Ishikawa (cell line): ENCODE data around the gene FAM168A.

Experiments
- CEBPB ChIP-seq: IDR thresholded peaks from 2 replicates; pipeline ENCODE4 v1.6.1; 2012
- CREB1 ChIP-seq: IDR thresholded peaks from 2 replicates; pipeline ENCODE4 v1.6.1; 2012; ENCODE audit warnings: low read depth
- EGR1 ChIP-seq: IDR thresholded peaks from 2 replicates; pipeline ENCODE4 v1.6.1; 2012
- EP300 ChIP-seq: IDR thresholded peaks from 2 replicates; pipeline ENCODE4 v1.6.1; 2012; ENCODE audit warnings: borderline replicate concordance
- MAX ChIP-seq: IDR thresholded peaks from 2 replicates; pipeline ENCODE4 v1.6.1; 2012
- NFIC ChIP-seq: IDR thresholded peaks from 2 replicates; pipeline ENCODE4 v1.6.1; 2012
- RAD21 ChIP-seq: IDR thresholded peaks from 2 replicates; pipeline ENCODE4 v1.6.1; 2012; ENCODE audit warnings: low read depth
- TAF1 ChIP-seq: IDR thresholded peaks from 2 replicates; pipeline ENCODE4 v1.6.1; 2012; ENCODE audit warnings: low read depth, mild to moderate bottlenecking
- TCF12 ChIP-seq: IDR thresholded peaks from 2 replicates; pipeline ENCODE4 v1.6.1; 2012; ENCODE audit warnings: low read depth
- TEAD4 ChIP-seq: IDR thresholded peaks from 2 replicates; pipeline ENCODE4 v1.6.1; 2012
- YY1 ChIP-seq: IDR thresholded peaks from 2 replicates; pipeline ENCODE4 v1.6.1; 2012; ENCODE audit warnings: low read depth
- ZBTB7A ChIP-seq: IDR thresholded peaks from 2 replicates; pipeline ENCODE4 v1.6.1; 2012; ENCODE audit warnings: low read depth
- TF ChIP-seq, protein P1 (sequence below): IDR thresholded peaks from 2 replicates; pipeline ENCODE4 v1.6.1; 2012; ENCODE audit warnings: low read depth, mild to moderate bottlenecking
- TF ChIP-seq, protein P2 (sequence below): IDR thresholded peaks from 2 replicates; pipeline ENCODE4 v1.6.1; 2012

DNA sequence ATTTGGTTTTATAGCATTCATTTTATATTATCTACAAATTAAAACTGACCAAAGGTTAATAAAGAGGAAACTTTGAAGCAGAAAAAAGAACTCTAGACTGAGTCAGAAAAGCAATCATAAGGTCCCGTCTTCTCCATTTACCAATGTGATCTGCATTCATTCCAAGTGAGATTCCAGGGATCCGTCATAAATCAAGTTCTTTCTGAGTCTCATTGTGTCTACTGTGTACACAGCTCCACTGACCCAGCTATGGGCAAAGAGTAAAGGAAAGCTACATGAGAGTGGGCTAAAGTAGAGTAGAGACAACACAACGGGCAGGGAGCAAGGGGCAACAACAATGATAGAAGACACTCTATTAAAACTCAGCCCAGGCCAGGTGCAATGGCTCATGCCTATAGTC lies 15.3 kb downstream of the FAM168A start:
- TF ChIP-seq YY1 (no peak), EP300 (no peak), EGR1 (no peak), TAF1 (no peak), NFIC (no peak), MAX (no peak), TCF12 (no peak), RAD21 (no peak), CREB1 (no peak), CEBPB (no peak), TEAD4 (no peak), ZBTB7A (no peak)
- TF ChIP-seq, protein P1, sequence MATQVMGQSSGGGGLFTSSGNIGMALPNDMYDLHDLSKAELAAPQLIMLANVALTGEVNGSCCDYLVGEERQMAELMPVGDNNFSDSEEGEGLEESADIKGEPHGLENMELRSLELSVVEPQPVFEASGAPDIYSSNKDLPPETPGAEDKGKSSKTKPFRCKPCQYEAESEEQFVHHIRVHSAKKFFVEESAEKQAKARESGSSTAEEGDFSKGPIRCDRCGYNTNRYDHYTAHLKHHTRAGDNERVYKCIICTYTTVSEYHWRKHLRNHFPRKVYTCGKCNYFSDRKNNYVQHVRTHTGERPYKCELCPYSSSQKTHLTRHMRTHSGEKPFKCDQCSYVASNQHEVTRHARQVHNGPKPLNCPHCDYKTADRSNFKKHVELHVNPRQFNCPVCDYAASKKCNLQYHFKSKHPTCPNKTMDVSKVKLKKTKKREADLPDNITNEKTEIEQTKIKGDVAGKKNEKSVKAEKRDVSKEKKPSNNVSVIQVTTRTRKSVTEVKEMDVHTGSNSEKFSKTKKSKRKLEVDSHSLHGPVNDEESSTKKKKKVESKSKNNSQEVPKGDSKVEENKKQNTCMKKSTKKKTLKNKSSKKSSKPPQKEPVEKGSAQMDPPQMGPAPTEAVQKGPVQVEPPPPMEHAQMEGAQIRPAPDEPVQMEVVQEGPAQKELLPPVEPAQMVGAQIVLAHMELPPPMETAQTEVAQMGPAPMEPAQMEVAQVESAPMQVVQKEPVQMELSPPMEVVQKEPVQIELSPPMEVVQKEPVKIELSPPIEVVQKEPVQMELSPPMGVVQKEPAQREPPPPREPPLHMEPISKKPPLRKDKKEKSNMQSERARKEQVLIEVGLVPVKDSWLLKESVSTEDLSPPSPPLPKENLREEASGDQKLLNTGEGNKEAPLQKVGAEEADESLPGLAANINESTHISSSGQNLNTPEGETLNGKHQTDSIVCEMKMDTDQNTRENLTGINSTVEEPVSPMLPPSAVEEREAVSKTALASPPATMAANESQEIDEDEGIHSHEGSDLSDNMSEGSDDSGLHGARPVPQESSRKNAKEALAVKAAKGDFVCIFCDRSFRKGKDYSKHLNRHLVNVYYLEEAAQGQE, result no peak
- TF ChIP-seq, protein P2, sequence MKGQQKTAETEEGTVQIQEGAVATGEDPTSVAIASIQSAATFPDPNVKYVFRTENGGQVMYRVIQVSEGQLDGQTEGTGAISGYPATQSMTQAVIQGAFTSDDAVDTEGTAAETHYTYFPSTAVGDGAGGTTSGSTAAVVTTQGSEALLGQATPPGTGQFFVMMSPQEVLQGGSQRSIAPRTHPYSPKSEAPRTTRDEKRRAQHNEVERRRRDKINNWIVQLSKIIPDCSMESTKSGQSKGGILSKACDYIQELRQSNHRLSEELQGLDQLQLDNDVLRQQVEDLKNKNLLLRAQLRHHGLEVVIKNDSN, result no peak
